IPS DF 6.9 (cell line): ENCODE measurements around the gene KIR2DL3.

Experiments used
- DNase-seq: peaks from one replicate; pipeline ENCODE4 v3.0.0-alpha.2; 2013; ENCODE audit warnings: low read depth, low spot score
- H3K27ac ChIP-seq: one replicate; pipeline ENCODE4 v1.5.1; 2013; ENCODE audit warnings: low read length, control low read depth
- H3K27me3 ChIP-seq: 2 replicates; pipeline ENCODE4 v1.6.1; 2013; ENCODE audit warnings: mild to moderate bottlenecking, low read length; ENCODE audit not compliant: control insufficient read depth, insufficient read depth
- H3K36me3 ChIP-seq: 2 replicates; pipeline ENCODE4 v1.6.1; 2013; ENCODE audit warnings: low read length; ENCODE audit not compliant: control insufficient read depth, insufficient read depth
- H3K4me1 ChIP-seq: 2 replicates; pipeline ENCODE4 v1.6.1; 2013; ENCODE audit warnings: low read length; ENCODE audit not compliant: control insufficient read depth, insufficient read depth
- H3K4me3 ChIP-seq: 2 replicates; pipeline ENCODE4 v1.5.1; 2013; ENCODE audit warnings: mild to moderate bottlenecking, low read length
- H3K9me3 ChIP-seq: 2 replicates; pipeline ENCODE4 v1.6.1; 2013; ENCODE audit warnings: low read length, inconsistent platforms; ENCODE audit not compliant: control insufficient read depth, insufficient read depth
- WGBS: extraction: QIAGEN DNeasy Blood & Tissue Kit; methylation state at CpG from one replicate; pipeline ENCODE4 v1.1.7; 2013; ENCODE audit warnings: mixed read lengths, missing lambda C conversion rate; ENCODE audit not compliant: insufficient read length, insufficient coverage; 5-methylcytosine and 5-hydroxymethylcytosine counted together

Gene KIR2DL3

DNA sequence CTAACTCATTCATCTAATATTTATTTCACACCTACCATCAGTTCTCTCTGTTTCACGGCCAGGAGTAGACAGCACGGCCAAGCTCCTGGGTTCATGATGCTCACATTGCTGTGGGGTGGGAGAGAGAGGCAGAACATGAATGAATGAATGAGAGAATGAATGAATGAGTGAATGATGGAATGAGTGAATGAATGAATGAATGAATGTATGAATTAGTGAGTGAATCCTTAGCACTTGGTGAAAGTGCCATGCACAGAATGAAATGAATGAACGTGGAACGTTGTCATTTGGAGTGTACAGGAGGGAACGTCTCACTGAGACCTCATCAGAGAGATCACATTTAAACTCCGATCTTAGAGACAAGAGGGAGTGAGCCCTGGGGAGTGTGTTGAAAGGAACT, 53.2 kb downstream of the KIR2DL3 start:
- no peaks in the 10 kb centered on the region for H3K4me1 ChIP-seq
- no peak overlapping the region for H3K4me3 ChIP-seq
- DNase-seq, result no peak
- H3K36me3 ChIP-seq, result no peaks in the 10 kb centered on the region
- peaks cover 15% of the 10 kb centered on the region for H3K9me3 ChIP-seq
- no peak overlapping the region for H3K27ac ChIP-seq
- no peaks in the 10 kb centered on the region for H3K27me3 ChIP-seq
- no CpG with 5 or more reads among the region's 6 CpGs for WGBS

DNA sequence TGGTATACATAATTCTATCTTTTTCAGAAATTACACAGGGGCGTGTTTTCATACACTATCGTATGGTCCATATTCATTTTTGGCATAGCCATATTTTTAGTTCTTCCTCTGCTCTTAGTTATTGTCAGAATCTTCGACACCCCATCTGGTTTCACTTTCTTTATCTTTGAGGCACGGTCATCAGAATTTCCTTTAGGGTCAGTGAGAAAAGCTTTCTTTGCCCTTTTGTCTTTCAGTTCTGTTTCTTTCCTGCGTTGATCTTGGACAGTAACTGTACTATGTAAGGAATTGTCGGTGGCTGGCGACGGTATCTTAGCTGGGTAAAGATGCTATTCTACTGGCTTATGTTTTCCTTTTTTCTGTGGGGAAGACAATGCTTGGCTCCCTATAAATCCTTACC, 54.5 kb downstream of the KIR2DL3 start:
- H3K4me1 ChIP-seq, result no peaks in the 10 kb centered on the region
- no peaks in the 10 kb centered on the region for H3K27me3 ChIP-seq
- H3K9me3 ChIP-seq, result peaks cover 13% of the 10 kb centered on the region
- H3K4me3 ChIP-seq, result no peak overlapping the region
- H3K36me3 ChIP-seq, result no peaks in the 10 kb centered on the region
- WGBS, result no CpG with 5 or more reads among the region's 8 CpGs
- no peak for DNase-seq
- no peak overlapping the region for H3K27ac ChIP-seq

DNA sequence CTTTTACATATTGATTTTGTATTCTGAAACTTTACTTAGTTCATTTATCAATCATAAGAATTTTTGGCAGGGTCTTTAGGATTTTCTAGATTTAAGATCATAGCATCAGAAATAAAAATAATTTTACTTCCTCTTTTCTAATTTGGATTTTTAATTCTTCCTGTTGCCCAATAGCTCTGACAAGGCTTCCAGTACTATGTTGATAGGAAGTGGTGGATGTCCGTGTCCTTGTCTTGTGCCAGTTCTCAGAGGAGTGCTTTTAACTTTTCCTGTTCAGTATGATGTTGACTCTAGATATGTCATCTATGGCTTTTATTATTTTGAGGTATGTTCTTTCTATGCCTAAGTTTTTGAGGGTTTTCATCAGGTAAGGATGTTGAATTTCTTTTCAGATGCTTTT, 57.4 kb downstream of the KIR2DL3 start:
- no peak for DNase-seq
- no peaks in the 10 kb centered on the region for H3K27me3 ChIP-seq
- WGBS, result no CpG with 5 or more reads among the region's 1 CpG

More for the DNA sequence above, 57.4 kb downstream of the KIR2DL3 start:
- Histone ChIP-seq H3K4me3 (no peak overlapping the region), H3K36me3 (no peaks in the 10 kb centered on the region), H3K4me1 (no peaks in the 10 kb centered on the region), H3K9me3 (peaks cover 6% of the 10 kb centered on the region), H3K27ac (no peak overlapping the region)
